GM21423 (cell line): ENCODE measurements around the gene TMEM86A.

Experiments used
- ATAC-seq: cut with Tn5 transposase; IDR thresholded peaks from one replicate; pipeline ENCODE4 v1.9.1; 2021; ENCODE audit warnings: mild to moderate bottlenecking, moderate library complexity; ENCODE audit not compliant: unreplicated experiment

TMEM86A gene

DNA sequence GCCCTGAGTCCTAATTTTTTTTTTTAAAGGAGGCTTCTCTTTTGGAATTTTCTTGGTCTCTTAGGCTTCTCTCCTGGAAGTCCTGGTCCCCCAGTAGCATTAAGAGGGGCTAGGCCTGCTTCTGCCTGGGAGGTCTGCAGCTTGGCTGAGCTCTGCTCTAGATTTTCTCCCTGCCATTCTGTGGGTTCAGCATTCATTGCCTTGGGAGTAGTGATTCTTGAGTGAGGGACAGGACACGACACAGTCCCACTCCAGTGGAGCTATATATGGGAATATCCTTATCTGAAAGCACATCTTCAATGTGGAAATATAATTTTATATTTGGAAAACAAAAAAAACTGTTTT, 23.7 kb downstream of the TMEM86A start:
- ATAC-seq = no peak

DNA sequence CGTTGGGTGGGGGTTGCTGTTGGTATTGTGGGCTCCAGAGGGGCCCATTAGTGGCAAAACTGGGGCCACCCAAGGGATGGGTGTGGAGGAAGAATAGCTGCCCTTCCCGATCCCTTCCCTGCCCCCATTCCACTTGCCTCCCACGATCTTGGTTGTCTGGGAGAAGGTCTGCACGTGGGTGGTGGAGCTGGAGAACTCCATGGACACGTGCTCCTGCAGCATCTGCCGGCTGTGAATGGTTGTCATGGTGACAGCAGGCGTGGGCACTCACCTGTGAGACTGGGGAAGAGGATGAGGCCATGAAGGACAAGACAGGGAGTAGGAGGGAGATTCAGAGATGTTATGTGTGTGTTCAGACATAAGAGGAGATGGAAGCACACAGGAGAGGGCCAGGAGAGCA, 25.4 kb downstream of the TMEM86A start:
- no peak for ATAC-seq

GRCh38 chr11:18726040-18726439, 27.5 kb downstream of the TMEM86A start, which contains the start of gene IGSF22:
Gene IGSF22 (minus strand): TSS chr11:18726188. CDS start chr11:18724236, 1,952 bp downstream.
- no peak for ATAC-seq

- ATAC-seq = peak; percentile 63
These were observed 29.1 kb downstream of the TMEM86A start for GRCh38 chr11:18727479-18728236.

- ATAC-seq = no peak
These were observed 30.1 kb downstream of the TMEM86A start for GRCh38 chr11:18728658-18729057.

DNA sequence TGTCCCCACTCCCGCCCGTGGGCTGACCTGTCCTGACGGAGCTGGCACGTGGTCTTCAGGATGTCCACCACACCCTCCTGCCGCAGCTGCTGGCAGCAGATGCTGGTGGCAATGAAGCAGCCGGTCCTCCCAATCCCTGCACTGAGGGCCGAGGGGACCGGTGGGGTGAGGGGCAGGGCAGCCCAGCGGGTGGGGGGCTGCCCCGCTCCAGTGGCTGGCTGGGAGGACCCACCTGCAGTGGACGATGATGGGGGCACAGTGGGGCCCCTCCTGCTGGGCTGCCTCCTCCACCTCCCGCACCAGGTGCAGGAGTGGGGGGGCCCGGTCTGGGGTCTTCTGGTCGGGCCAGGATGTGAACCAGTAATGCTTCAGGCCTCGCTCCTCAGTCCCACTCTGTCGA, 30.8 kb downstream of the TMEM86A start:
- no peak for ATAC-seq

- no peak for ATAC-seq
These were observed 31.4 kb downstream of the TMEM86A start for GRCh38 chr11:18730020-18730419.

DNA sequence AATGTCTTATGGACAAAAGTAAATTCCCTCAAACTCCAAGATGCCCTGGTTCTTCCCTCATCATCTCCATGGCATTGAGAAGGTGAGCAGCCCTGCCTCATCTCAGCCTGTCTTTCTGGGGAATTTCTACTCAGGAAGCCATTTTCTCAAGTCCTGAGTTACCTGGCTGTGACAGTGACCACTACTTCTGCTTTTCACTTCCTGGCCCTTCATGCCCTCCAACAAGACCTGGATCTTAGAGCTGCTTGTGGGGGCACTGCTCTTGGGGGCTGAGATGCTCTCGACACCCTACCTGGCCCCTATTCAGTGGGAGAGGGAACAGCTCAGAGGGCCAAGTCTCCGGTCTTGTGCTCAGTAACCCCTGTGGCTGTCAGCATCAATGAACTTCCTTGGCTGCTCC, 32.9 kb downstream of the TMEM86A start:
- no peak for ATAC-seq

GRCh38 chr11:18731949-18732821, 33.6 kb downstream of the TMEM86A start:
- no peak for ATAC-seq

DNA sequence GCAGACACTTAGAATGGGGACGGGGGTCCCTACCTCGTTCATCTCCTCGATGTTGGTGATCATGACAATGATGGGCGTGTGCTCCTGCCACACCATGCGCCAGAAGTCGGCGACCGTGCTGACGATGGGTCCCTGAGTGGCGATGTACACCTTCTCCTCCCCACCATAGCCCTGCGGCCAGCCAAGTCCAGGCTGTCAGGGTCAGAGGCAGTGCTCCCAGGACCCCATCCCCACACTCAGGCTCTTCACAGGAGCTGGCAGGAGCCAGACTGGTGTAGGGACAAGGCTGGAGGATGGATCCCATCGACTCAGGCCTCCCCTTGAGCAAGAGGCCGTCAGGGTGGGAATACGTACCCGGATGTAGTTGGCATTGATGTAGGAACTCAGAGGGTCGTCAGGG, 34.6 kb downstream of the TMEM86A start:
- ATAC-seq = no peak

DNA sequence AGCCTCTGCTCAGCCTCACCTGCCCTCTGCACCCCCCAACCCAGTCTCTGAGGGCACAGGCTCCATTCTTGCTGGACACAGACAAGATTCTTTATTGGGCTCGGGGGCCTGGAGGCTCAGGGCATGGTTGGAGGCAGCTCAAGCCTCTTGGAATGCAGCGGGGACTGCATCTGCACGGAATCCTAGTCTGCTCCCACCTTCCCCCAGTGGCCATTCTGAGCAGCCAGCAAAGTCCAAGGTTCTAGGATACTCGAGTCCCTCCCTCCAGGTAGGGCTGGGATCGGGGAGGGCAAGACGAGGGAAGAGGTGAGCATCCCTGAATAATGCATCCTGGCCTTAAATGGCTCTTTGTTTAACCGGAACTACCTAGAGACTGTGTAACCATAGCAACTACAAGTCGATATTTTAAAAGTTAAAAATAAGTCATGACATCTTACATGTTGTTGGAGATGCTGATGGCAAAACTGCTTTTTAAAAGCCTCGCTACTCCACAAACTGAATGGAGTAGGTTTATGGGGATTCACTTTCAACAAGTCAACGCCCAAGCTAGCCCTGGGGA, 38.1 kb downstream of the TMEM86A start:
- ATAC-seq = no peak

DNA sequence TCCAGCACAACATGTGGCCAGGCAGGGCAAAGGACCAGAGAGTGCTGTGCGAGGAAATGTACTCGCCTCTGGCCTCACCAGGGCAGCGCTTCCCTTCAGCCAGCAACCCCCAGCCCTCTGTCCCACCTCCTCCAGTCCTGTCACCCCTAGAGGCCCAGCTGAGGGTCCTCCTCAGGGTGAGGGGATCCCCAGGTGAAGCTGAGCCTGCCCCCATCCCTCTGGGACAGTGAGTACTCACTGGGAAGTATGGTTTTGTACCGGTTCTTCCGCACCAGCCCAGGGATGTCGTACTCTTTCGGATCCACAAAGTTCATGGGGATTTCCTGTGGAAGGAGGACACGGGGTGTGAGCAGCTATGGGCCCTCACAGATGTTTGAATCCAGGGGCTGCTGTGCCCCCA, 39.1 kb downstream of the TMEM86A start:
- ATAC-seq = no peak

- ATAC-seq = no peak
These were observed 41.1 kb downstream of the TMEM86A start for GRCh38 chr11:18739685-18740084.

DNA sequence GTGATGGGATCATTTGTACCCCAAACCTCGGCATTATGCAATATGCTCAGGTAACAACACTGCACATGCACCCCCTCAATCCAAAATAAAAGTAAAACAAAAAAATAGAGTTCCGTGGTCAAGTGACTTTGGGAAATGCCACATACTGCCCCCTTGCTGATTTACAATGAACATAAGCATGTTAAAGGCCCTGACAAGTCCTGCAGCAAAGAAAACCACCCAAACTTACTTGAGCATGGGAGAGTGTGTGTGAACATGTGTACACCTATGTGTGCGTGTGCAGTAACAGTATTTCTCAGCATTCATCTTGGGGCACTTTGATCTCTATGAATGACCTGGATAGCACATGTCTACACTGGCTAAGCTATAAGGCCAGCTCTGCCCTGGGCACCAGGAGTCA, 43.2 kb downstream of the TMEM86A start:
- ATAC-seq = no peak

GRCh38 chr11:18743365-18743764, 44.8 kb downstream of the TMEM86A start:
- ATAC-seq = no peak

DNA sequence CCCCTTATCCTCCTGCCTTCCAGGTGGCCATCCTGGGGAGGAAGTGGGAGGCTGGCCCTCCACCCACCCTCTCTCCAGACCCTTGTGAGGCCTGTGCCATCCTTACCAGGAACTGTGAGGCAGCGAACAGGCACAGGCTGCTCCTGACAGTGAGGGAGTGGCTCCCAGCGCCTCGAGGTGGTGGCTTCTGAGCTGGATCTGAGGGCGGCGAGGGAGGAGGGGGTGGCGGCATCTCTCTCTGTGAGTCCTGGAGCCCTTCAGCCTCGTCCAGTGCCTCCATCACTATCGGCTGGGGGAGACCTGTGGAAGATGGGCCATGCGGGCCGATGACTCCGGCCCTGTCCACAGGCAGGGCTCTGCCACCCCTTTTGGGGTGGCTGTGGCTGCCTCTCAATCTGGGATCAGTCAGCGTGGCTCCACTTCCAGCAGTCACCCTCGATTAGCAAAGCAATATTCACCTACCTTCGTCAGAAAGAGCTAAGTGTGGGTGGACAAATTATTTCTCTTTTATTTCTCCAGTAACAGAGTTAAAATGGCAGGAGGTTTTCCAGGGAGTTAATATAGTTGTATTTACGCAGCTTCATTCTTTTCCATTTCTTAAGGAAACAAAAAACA, 45.4 kb downstream of the TMEM86A start:
- no peak for ATAC-seq

DNA sequence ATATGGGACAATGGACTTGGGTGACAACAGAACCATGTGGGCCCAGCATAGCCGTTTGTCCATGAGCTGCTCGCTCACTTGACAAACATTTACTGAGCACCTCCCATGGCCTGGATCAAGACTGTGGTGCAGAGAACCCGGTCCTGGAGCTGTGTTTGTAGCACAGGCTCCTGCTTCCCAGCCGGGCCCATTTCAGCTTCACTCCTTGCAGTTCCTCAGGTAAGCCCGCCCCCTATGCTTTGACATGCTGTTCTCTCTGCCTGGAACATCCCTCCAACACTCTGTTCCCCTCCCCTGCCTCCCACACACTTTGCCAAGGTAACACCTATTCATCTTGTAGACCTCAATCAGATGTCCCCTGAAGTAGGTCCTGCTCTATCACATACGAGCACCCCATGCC, 46.7 kb downstream of the TMEM86A start:
- no peak for ATAC-seq

- ATAC-seq = no peak
These were observed 50.3 kb downstream of the TMEM86A start for GRCh38 chr11:18748766-18749365.

- no peak for ATAC-seq
These were observed 51.2 kb downstream of the TMEM86A start for GRCh38 chr11:18749681-18750319.

GRCh38 chr11:18750944-18751343, 52.4 kb downstream of the TMEM86A start:
- no peak for ATAC-seq

- ATAC-seq = no peak
These were observed 53.9 kb downstream of the TMEM86A start for GRCh38 chr11:18752502-18752901.
